ENCODE measurements around the gene SKAP1.
A peak's percentile ranks its signal among the peaks of the same experiment; 100 is the strongest.

SKAP1 gene

GRCh38 chr17:48100591-48101011 lies 329.4 kb downstream of the SKAP1 start:
- peak overlapping the region; percentile 88 for H3K4me3 ChIP-seq (ENCODE audit: low read length)
- peak; percentile 47 for DNase-seq (ENCODE audit: low read depth)
- TF ChIP-seq, protein P1, sequence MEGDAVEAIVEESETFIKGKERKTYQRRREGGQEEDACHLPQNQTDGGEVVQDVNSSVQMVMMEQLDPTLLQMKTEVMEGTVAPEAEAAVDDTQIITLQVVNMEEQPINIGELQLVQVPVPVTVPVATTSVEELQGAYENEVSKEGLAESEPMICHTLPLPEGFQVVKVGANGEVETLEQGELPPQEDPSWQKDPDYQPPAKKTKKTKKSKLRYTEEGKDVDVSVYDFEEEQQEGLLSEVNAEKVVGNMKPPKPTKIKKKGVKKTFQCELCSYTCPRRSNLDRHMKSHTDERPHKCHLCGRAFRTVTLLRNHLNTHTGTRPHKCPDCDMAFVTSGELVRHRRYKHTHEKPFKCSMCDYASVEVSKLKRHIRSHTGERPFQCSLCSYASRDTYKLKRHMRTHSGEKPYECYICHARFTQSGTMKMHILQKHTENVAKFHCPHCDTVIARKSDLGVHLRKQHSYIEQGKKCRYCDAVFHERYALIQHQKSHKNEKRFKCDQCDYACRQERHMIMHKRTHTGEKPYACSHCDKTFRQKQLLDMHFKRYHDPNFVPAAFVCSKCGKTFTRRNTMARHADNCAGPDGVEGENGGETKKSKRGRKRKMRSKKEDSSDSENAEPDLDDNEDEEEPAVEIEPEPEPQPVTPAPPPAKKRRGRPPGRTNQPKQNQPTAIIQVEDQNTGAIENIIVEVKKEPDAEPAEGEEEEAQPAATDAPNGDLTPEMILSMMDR (conservative IDR thresholded peaks at IDR 0.05; ENCODE audit: low read length): no peak

GRCh38 chr17:48100160-48100559 lies 329.9 kb downstream of the SKAP1 start:
- H3K4me3 ChIP-seq (ENCODE audit: low read length): peak overlapping the region; percentile 88
- peak; percentile 73 for DNase-seq (ENCODE audit: low read depth)
- TF ChIP-seq, protein P1 (conservative IDR thresholded peaks at IDR 0.05; ENCODE audit: low read length): no peak

DNA sequence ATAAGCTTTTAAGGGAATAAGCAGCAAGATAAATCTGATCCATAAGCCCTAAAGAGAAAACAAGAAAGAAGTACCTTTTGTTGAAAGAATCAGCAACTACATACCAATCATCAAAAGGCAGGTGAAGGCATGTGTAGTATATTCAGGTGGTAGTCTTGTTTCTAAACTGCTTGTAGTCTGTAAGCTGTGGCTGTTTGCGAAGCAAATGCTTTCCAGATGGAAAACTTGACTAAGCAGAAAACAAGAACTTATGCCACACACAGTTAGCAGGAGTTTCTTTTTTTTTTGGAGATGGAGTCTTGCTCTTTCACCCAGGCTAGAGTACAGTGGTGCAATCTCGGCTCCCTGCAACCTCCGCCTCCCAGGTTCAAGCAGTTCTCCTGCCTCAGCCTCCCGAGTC lies 334.4 kb downstream of the SKAP1 start:
- TF ChIP-seq, protein P1 (conservative IDR thresholded peaks at IDR 0.05; ENCODE audit: low read length): no peak
- H3K4me3 ChIP-seq (ENCODE audit: low read length): no peak overlapping the region
- peak; percentile 57 for DNase-seq (ENCODE audit: low read depth)

GRCh38 chr17:48093341-48094045 lies 336.5 kb downstream of the SKAP1 start:
- no peak overlapping the region for H3K4me3 ChIP-seq (ENCODE audit: low read length)
- TF ChIP-seq, protein P1 (conservative IDR thresholded peaks at IDR 0.05; ENCODE audit: low read length): no peak
- DNase-seq (ENCODE audit: low read depth): no peak

DNA sequence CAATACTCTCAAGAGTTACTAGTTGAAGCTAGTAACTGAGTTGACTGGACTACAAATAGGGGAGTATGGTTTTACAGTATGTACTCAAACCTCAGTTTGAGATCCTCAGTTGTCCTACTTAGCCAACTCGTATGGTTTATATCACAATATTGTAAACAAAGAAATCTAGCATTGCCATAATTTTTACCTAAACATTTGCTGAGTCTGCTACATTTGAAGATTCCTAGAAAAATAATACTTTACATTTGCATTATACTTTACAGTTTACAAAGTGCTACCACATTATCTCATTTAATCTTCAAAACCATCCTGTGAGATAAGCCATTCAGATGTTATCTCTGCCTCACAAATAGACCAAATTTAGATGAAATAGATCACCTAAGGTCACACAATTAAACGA lies 345.1 kb downstream of the SKAP1 start:
- H3K4me3 ChIP-seq (ENCODE audit: low read length): no peak overlapping the region
- no peak for DNase-seq (ENCODE audit: low read depth)
- TF ChIP-seq, protein P1 (conservative IDR thresholded peaks at IDR 0.05; ENCODE audit: low read length): no peak
